COR-L47 (cell line): ENCODE measurements around the gene AP2A2.
A peak's percentile ranks its signal among the peaks of the same experiment; 100 is the strongest.

Experiments used
- DNase-seq: peaks from one replicate; lab custom pipeline; 2025; lab: John Stamatoyannopoulos, UW

The AP2A2 gene

GRCh38 chr11:898540-899190, 27.0 kb upstream of the AP2A2 start:
- DNase-seq = no peak

- DNase-seq = no peak
These were observed 25.9 kb upstream of the AP2A2 start for GRCh38 chr11:899724-900123.

GRCh38 chr11:900545-900944, 25.1 kb upstream of the AP2A2 start:
- no peak for DNase-seq

GRCh38 chr11:901452-902061, 24.1 kb upstream of the AP2A2 start:
- no peak for DNase-seq

GRCh38 chr11:904380-904779, 21.3 kb upstream of the AP2A2 start:
- DNase-seq = no peak

- no peak for DNase-seq
These were observed 19.7 kb upstream of the AP2A2 start for GRCh38 chr11:905952-906351.

GRCh38 chr11:907668-908067, 18.0 kb upstream of the AP2A2 start:
- DNase-seq = no peak

GRCh38 chr11:908273-908672, 17.4 kb upstream of the AP2A2 start:
- DNase-seq = no peak

- DNase-seq = no peak
These were observed 16.3 kb upstream of the AP2A2 start for GRCh38 chr11:909406-909805.

GRCh38 chr11:910044-910588, 15.6 kb upstream of the AP2A2 start:
- DNase-seq = no peak

GRCh38 chr11:910589-911030, 15.1 kb upstream of the AP2A2 start, which contains the start of gene CHID1:
TSS of gene CHID1 (minus strand) at chr11:910810. CDS start at chr11:904816, 5,994 bp downstream.
- DNase-seq = peak; percentile 69

GRCh38 chr11:911031-911889, 14.4 kb upstream of the AP2A2 start:
- DNase-seq = peak; percentile 24

- no peak for DNase-seq
These were observed 13.8 kb upstream of the AP2A2 start for GRCh38 chr11:911890-912219.

- no peak for DNase-seq
These were observed 13.4 kb upstream of the AP2A2 start for GRCh38 chr11:912266-912665.

- no peak for DNase-seq
These were observed 12.6 kb upstream of the AP2A2 start for GRCh38 chr11:913043-913442.

- no peak for DNase-seq
These were observed 11.5 kb upstream of the AP2A2 start for GRCh38 chr11:914204-914603.

GRCh38 chr11:914747-915501, 10.7 kb upstream of the AP2A2 start:
- DNase-seq = no peak

- DNase-seq = no peak
These were observed 8.2 kb upstream of the AP2A2 start for GRCh38 chr11:917426-917825.

GRCh38 chr11:921921-922678, 3.6 kb upstream of the AP2A2 start:
- DNase-seq = peak; percentile 60

- no peak for DNase-seq
These were observed 1.8 kb upstream of the AP2A2 start for GRCh38 chr11:923691-924405.
